ENCODE results near the gene MEX3D.

The MEX3D gene

GRCh38 chr19:1568320-1569019 lies at the start of gene MEX3D:
MEX3D (minus strand) TSS chr19:1568325; CDS start chr19:1568058, 267 bp downstream.
- peak; percentile 81 to 84 for DNase-seq

- DNase-seq, result no peak
These were observed 48.8 kb upstream of the MEX3D start for GRCh38 chr19:1616875-1617274.

GRCh38 chr19:1616396-1616795 lies 48.3 kb upstream of the MEX3D start:
- no peak for DNase-seq

GRCh38 chr19:1615156-1615765 lies 47.1 kb upstream of the MEX3D start:
- no peak for DNase-seq

- no peak for DNase-seq
These were observed 45.9 kb upstream of the MEX3D start for GRCh38 chr19:1613808-1614570.

GRCh38 chr19:1613146-1613545 lies 45.0 kb upstream of the MEX3D start:
- no peak for DNase-seq

- no peak for DNase-seq
These were observed 44.3 kb upstream of the MEX3D start for GRCh38 chr19:1612114-1613086.

GRCh38 chr19:1611353-1611752 lies 43.2 kb upstream of the MEX3D start:
- DNase-seq, result no peak

- peak in 1 of 2 experiments; percentile 41 for DNase-seq
These were observed 42.5 kb upstream of the MEX3D start for GRCh38 chr19:1610579-1610978.

- no peak for DNase-seq
These were observed 41.8 kb upstream of the MEX3D start for GRCh38 chr19:1609680-1610474.

GRCh38 chr19:1609103-1609396 lies 40.9 kb upstream of the MEX3D start:
- no peak for DNase-seq

- DNase-seq, result peak in 1 of 2 experiments; percentile 40
These were observed 40.4 kb upstream of the MEX3D start for GRCh38 chr19:1608359-1609102.

- DNase-seq, result no peak
These were observed 38.1 kb upstream of the MEX3D start for GRCh38 chr19:1606138-1606651.

GRCh38 chr19:1605236-1606137 lies 37.4 kb upstream of the MEX3D start, which contains the start of gene UQCR11:
UQCR11 (minus strand) TSS chr19:1605462; CDS start chr19:1605409, 53 bp downstream.
- peak; percentile 95 to 96 for DNase-seq

GRCh38 chr19:1602091-1602707 lies 34.1 kb upstream of the MEX3D start:
- no peak for DNase-seq

- no peak for DNase-seq
These were observed 33.5 kb upstream of the MEX3D start for GRCh38 chr19:1601613-1602064.

- DNase-seq, result no peak
These were observed 31.3 kb upstream of the MEX3D start for GRCh38 chr19:1599460-1599846.

- DNase-seq, result no peak
These were observed 30.8 kb upstream of the MEX3D start for GRCh38 chr19:1598777-1599459.

GRCh38 chr19:1593501-1593772 lies 25.3 kb upstream of the MEX3D start:
- no peak for DNase-seq

All from activated T-cell treated with anti-CD3 and anti-CD28 coated beads, Interleukin-2, amount 50 U/mL, for 48 hours (primary cell).